H1 (cell line): ENCODE results near the gene BEND4. TPM values are rescaled to one million over a fixed set of nuclear protein-coding genes. Genes with fewer than 3 reads are reported as not detected.

ENCODE experiments used
- CTCF ChIA-PET: fragments of 300-600 bp; sonication (Branson Sonifier 250); formaldehyde crosslinking; loops from one replicate; lab custom pipeline; 2021; ENCODE audit not compliant: partially characterized antibody; lab: Charles Lee
- POLR2A ChIA-PET: fragments of 300-600 bp; sonication (Branson Sonifier 250); formaldehyde crosslinking; loops from one replicate; lab custom pipeline; 2021; ENCODE audit warnings: inconsistent platforms; ENCODE audit not compliant: partially characterized antibody; lab: Charles Lee
- DNase-seq, 2 experiments: peaks; one replicate each; pipeline versions ENCODE4 v3.0.0 to v3.0.0-alpha.2; 2010 to 2022; ENCODE audit warnings: low spot score in 2 of 2, low read depth in 1 of 2, mixed read lengths in 1 of 2
- FAIRE-seq: peaks from 2 replicates; lab custom pipeline; 2011; peaks lifted over from hg19 to GRCh38; lab: Jason Lieb, UNC
- H2AFZ ChIP-seq: 2 replicates; pipeline ENCODE4 v1.8.1; 2012; ENCODE audit warnings: low read length, inconsistent platforms
- H2AK5ac ChIP-seq: 2 replicates; pipeline ENCODE4 v1.6.1; 2013; ENCODE audit warnings: low read depth, low read length
- H2BK120ac ChIP-seq: replicated peaks from 2 replicates; pipeline ENCODE3; 2013; ENCODE audit warnings: low read depth, low read length, inconsistent platforms
- H2BK12ac ChIP-seq: 2 replicates; pipeline ENCODE4 v1.6.1; 2013; ENCODE audit warnings: low read depth, low read length
- H2BK15ac ChIP-seq: 2 replicates; pipeline ENCODE4 v1.6.1; 2013; ENCODE audit warnings: low read length
- H2BK20ac ChIP-seq: 2 replicates; pipeline ENCODE4 v1.6.1; 2013; ENCODE audit warnings: low read length
- H2BK5ac ChIP-seq: 2 replicates; pipeline ENCODE4 v1.6.1; 2013; ENCODE audit warnings: low read depth, low read length
- H3K14ac ChIP-seq: 2 replicates; pipeline ENCODE4 v1.6.1; 2013; ENCODE audit warnings: inconsistent platforms; ENCODE audit not compliant: insufficient read length
- H3K18ac ChIP-seq: 2 replicates; pipeline ENCODE4 v1.6.1; 2013; ENCODE audit warnings: low read length; ENCODE audit errors: extremely low read depth
- H3K23ac ChIP-seq: 2 replicates; pipeline ENCODE4 v1.6.1; 2013; ENCODE audit warnings: inconsistent platforms; ENCODE audit not compliant: insufficient read length
- H3K23me2 ChIP-seq: 2 replicates; pipeline ENCODE4 v1.6.1; 2013; ENCODE audit warnings: low read depth, low read length
- H3K27ac ChIP-seq: 2 replicates; pipeline ENCODE4 v1.6.1; 2011; ENCODE audit warnings: low read depth, low read length, inconsistent platforms
- H3K27me3 ChIP-seq, 4 experiments: replicated peaks in 1 of 4; 1 replicate in 1 of 4; 2 replicates in 3 of 4; pipeline versions ENCODE4 v1.6.1 to v1.8.1; 2011 to 2013; ENCODE audit warnings: low read length in 3 of 4, mild to moderate bottlenecking in 3 of 4, inconsistent platforms in 2 of 4, mixed read lengths in 2 of 4, moderate library complexity in 1 of 4; ENCODE audit not compliant: control insufficient read depth in 3 of 4, insufficient read depth in 3 of 4; ENCODE audit errors: extremely low read depth in 1 of 4
- H3K36me3 ChIP-seq, 4 experiments: 2 replicates each; pipeline versions ENCODE4 v1.6.1 to v1.8.1; 2011 to 2013; ENCODE audit warnings: mild to moderate bottlenecking in 4 of 4, low read length in 3 of 4, moderate library complexity in 2 of 4, control low read depth in 1 of 4, inconsistent platforms in 1 of 4; ENCODE audit not compliant: insufficient read depth in 4 of 4, control insufficient read depth in 2 of 4
- H3K4ac ChIP-seq: replicated peaks from 2 replicates; pipeline ENCODE3; 2013; ENCODE audit warnings: low read length, low read depth, mixed read lengths, inconsistent platforms; ENCODE audit not compliant: insufficient read length
- H3K4me1 ChIP-seq, 4 experiments: replicated peaks in 1 of 4; 1 replicate in 1 of 4; 2 replicates in 3 of 4; pipeline versions ENCODE4 v1.6.1 to v1.8.1; 2011 to 2013; ENCODE audit warnings: low read length in 3 of 4, inconsistent platforms in 2 of 4, mixed read lengths in 1 of 4; ENCODE audit not compliant: insufficient read depth in 4 of 4, control insufficient read depth in 3 of 4
- H3K4me2 ChIP-seq, 2 experiments: 2 replicates each; pipeline versions ENCODE4 v1.6.1 to v1.8.1; 2011 to 2013; ENCODE audit warnings: low read depth in 2 of 2, low read length in 2 of 2, control low read depth in 1 of 2, inconsistent platforms in 1 of 2, mild to moderate bottlenecking in 1 of 2; ENCODE audit not compliant: insufficient read depth in 1 of 2
- H3K4me3 ChIP-seq, 4 experiments: fragments of 200-600, 300-600 bp in 1 of 4; sonication (generic), shearing (Covaris generic), sonication (Bioruptor Twin) in 1 of 4; 2 replicates each; pipeline versions ENCODE4 v1.5.1 to v1.8.1; 2011 to 2016; ENCODE audit warnings: low read length in 4 of 4, low read depth in 3 of 4, control low read depth in 2 of 4, inconsistent platforms in 2 of 4, mild to moderate bottlenecking in 2 of 4, mixed read lengths in 1 of 4, moderate library complexity in 1 of 4; ENCODE audit not compliant: insufficient read depth in 2 of 4; ENCODE audit errors: extremely low read depth in 1 of 4
- H3K56ac ChIP-seq: replicated peaks from 2 replicates; pipeline ENCODE3; 2013; ENCODE audit warnings: low read depth, mild to moderate bottlenecking, mixed read lengths, low read length, inconsistent platforms; ENCODE audit not compliant: insufficient read length
- H3K79me1 ChIP-seq: 2 replicates; pipeline ENCODE4 v1.6.1; 2013; ENCODE audit warnings: low read depth, low read length, control low read depth
- H3K79me2 ChIP-seq, 2 experiments: 2 replicates each; pipeline versions ENCODE4 v1.6.1 to v1.8.1; 2012 to 2013; ENCODE audit warnings: low read length in 2 of 2, mild to moderate bottlenecking in 2 of 2, inconsistent platforms in 1 of 2; ENCODE audit not compliant: insufficient read depth in 2 of 2, control insufficient read depth in 1 of 2
- H3K9ac ChIP-seq, 4 experiments: replicated peaks in 1 of 4; 1 replicate in 1 of 4; 2 replicates in 3 of 4; pipeline versions ENCODE4 v1.6.1 to v1.8.1; 2011 to 2013; ENCODE audit warnings: low read depth in 3 of 4, low read length in 3 of 4, control low read depth in 2 of 4, mild to moderate bottlenecking in 2 of 4, moderate library complexity in 2 of 4, inconsistent platforms in 1 of 4; ENCODE audit errors: extremely low read depth in 1 of 4
- H3K9me3 ChIP-seq, 2 experiments: 2 replicates each; pipeline versions ENCODE4 v1.6.1 to v1.8.1; 2012 to 2013; ENCODE audit warnings: mild to moderate bottlenecking in 2 of 2, moderate library complexity in 2 of 2, control low read depth in 1 of 2, inconsistent platforms in 1 of 2, low read depth in 1 of 2, low read length in 1 of 2, mixed read lengths in 1 of 2; ENCODE audit not compliant: insufficient read depth in 2 of 2
- H4K20me1 ChIP-seq, 2 experiments: replicated peaks in 1 of 2; 2 replicates each; pipeline versions ENCODE3 to v1.8.1; 2011 to 2013; ENCODE audit warnings: inconsistent platforms in 2 of 2, low read length in 2 of 2, mild to moderate bottlenecking in 1 of 2; ENCODE audit not compliant: insufficient read depth in 2 of 2, control insufficient read depth in 1 of 2
- H4K5ac ChIP-seq: 2 replicates; pipeline ENCODE4 v1.6.1; 2013; ENCODE audit warnings: low read length, low read depth, mixed read lengths, inconsistent platforms; ENCODE audit not compliant: insufficient read length
- H4K8ac ChIP-seq: 2 replicates; pipeline ENCODE4 v1.8.0; 2013; ENCODE audit warnings: mild to moderate bottlenecking, moderate library complexity, low read length, inconsistent platforms; ENCODE audit not compliant: insufficient read depth; ENCODE audit errors: extremely low read depth
- H4K91ac ChIP-seq: replicated peaks from 2 replicates; pipeline ENCODE3; 2013; ENCODE audit warnings: low read length, mixed read lengths, inconsistent platforms; ENCODE audit not compliant: insufficient read length
- ASH2L ChIP-seq: fragments of 200-600, 300-600 bp; sonication (generic); IDR thresholded peaks from one replicate; pipeline ENCODE4 v1.7.1; 2017; ENCODE audit warnings: low read length
- JUND ChIP-seq: IDR thresholded peaks from 2 replicates; pipeline ENCODE4 v1.6.1; 2011; ENCODE audit warnings: mild to moderate bottlenecking, improper control_type of control experiment, low read length
- RFX5 ChIP-seq: IDR thresholded peaks from 2 replicates; pipeline ENCODE4 v1.6.1; 2011; ENCODE audit warnings: low read depth, low read length, improper control_type of control experiment, borderline replicate concordance
- RXRA ChIP-seq: IDR thresholded peaks from 2 replicates; pipeline ENCODE4 v1.6.1; 2011; ENCODE audit warnings: low read depth, mild to moderate bottlenecking, low read length, moderate library complexity; ENCODE audit not compliant: insufficient read depth
- SIX5 ChIP-seq: IDR thresholded peaks from 2 replicates; pipeline ENCODE4 v1.6.1; 2011; ENCODE audit warnings: mild to moderate bottlenecking, low read depth, low read length
- SP1 ChIP-seq: IDR thresholded peaks from 2 replicates; pipeline ENCODE4 v1.6.1; 2011; ENCODE audit warnings: low read depth, low read length
- SRF ChIP-seq: IDR thresholded peaks from 2 replicates; pipeline ENCODE4 v1.6.1; 2011; ENCODE audit warnings: mild to moderate bottlenecking, low read depth, low read length, moderate library complexity
- TEAD4 ChIP-seq: IDR thresholded peaks from 2 replicates; pipeline ENCODE4 v1.6.1; 2012; ENCODE audit warnings: low read depth, low read length, inconsistent platforms, mixed read lengths
- USF2 ChIP-seq: IDR thresholded peaks from 2 replicates; pipeline ENCODE4 v1.6.1; 2011; ENCODE audit warnings: low read length, improper control_type of control experiment
- YY1 ChIP-seq: IDR thresholded peaks from 2 replicates; pipeline ENCODE4 v1.6.1; 2011; ENCODE audit warnings: low read depth, mild to moderate bottlenecking, low read length
- WGBS, 2 experiments: shearing (Covaris generic) in 1 of 2; methylation state at CpG; one replicate each; pipeline versions ENCODE4 v1.1.6 to v1.1.7; 2013 to 2015; ENCODE audit warnings: low lambda C conversion rate in 2 of 2, mixed read lengths in 2 of 2, inconsistent platforms in 1 of 2, low coverage in 1 of 2, missing lambda C conversion rate in 1 of 2; ENCODE audit not compliant: insufficient replicate concordance in 2 of 2, insufficient coverage in 1 of 2, insufficient read length in 1 of 2; ENCODE audit errors: extremely low coverage in 1 of 2, missing lambda C conversion rate in 1 of 2; 5-methylcytosine and 5-hydroxymethylcytosine counted together
- polyA plus RNA-seq, 7 experiments: library from polyadenylated mRNA; depleted of rRNA in 3 of 7; stranded (reverse) in 5 of 7; unstranded in 2 of 7; fragments of >200 nt in 5 of 7; fragments of 200-250 nt in 2 of 7; gene quantifications; 1 replicate in 5 of 7; 2 replicates in 1 of 7; 4 replicates in 1 of 7; pipeline versions ENCODE4 v1.2.1 to v1.2.3, GENCODE V29; 2011 to 2013; ENCODE audit warnings: missing spikeins in 2 of 7, mixed read lengths in 2 of 7
- total RNA-seq: library from RNA; stranded (reverse); fragmentation: NEBNext Ultra II Directional; extraction: Animal tissue kit (Norgen Biotek cat#: 25700); gene quantifications from 2 replicates; pipeline ENCODE4 v1.2.1, GENCODE V29; 2021
- TF ChIP-seq, protein P1 (sequence below): IDR thresholded peaks from 2 replicates; pipeline ENCODE4 v1.6.1; 2012; ENCODE audit warnings: inconsistent platforms

BEND4 gene
- total and polyA plus RNA-seq, 2 of the 8 experiments (the other 6 are each of a cell fraction or from before 2014, with no cell fraction given): 12.2 to 45.4 TPM

DNA sequence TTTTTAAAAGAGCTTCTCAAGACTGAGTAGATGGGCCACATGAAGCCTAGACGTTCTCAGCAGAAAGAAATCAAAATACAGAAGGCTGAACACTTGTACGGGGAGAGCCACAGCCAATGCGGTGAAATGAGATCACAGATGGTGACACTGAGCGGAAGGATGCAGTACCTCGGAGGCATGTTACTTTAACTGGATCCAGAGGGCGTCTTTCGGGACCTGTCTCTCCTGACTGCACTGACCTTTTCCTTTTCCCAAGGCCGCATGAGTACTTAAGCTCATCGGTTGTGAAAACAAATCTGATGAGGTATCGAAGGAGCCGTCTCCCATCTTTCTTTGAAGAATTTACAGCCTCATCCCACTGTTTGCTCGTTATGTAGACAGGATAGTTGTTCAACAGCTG is 32.6 kb downstream of the BEND4 start:
- no peak overlapping the region for H2AFZ ChIP-seq
- no peak overlapping the region for H2BK5ac ChIP-seq
- H2BK12ac ChIP-seq: no peak overlapping the region
- no peak overlapping the region for H3K23ac ChIP-seq
- H3K9ac ChIP-seq: no peak overlapping the region
- no peak overlapping the region for H2BK15ac ChIP-seq
- H3K4ac ChIP-seq: no peak overlapping the region
- CTCF ChIA-PET: interaction anchor here (1.0 to 3.6 kb wide), 2 partner anchors 12 to 449 kb away, joined by 3 to 12 read pairs; no protein-coding TSS in a partner anchor
- H4K8ac ChIP-seq: no peak overlapping the region
- no peaks in the 10 kb centered on the region for H3K23me2 ChIP-seq
- no peak overlapping the region for H4K5ac ChIP-seq
- H4K20me1 ChIP-seq: peaks cover 0 to 5% of the 10 kb centered on the region in 2 experiments
- H3K79me1 ChIP-seq: no peaks in the 10 kb centered on the region
- H3K4me3 ChIP-seq: no peak overlapping the region
- H3K27ac ChIP-seq: no peak overlapping the region
- no peak overlapping the region for H3K14ac ChIP-seq
- peaks cover 5 to 43% (median 9%) of the 10 kb centered on the region in 4 experiments; a peak in 7 of 8 replicates for H3K36me3 ChIP-seq
- H3K56ac ChIP-seq: no peak overlapping the region
- H2BK120ac ChIP-seq: no peak overlapping the region
- H3K18ac ChIP-seq: no peak overlapping the region
- H3K9me3 ChIP-seq: no peaks in the 10 kb centered on the region
- no peak overlapping the region for H2BK20ac ChIP-seq
- no peak for TF ChIP-seq RXRA
- TF ChIP-seq RFX5: no peak
- TF ChIP-seq TEAD4: no peak
- no peak for TF ChIP-seq SRF
- TF ChIP-seq, protein P1, sequence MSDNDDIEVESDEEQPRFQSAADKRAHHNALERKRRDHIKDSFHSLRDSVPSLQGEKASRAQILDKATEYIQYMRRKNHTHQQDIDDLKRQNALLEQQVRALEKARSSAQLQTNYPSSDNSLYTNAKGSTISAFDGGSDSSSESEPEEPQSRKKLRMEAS: no peak
- no peak for TF ChIP-seq YY1
- no peak for TF ChIP-seq USF2
- no peak for TF ChIP-seq SP1
- no peak for TF ChIP-seq ASH2L
- no peak for TF ChIP-seq SIX5
- no peak for TF ChIP-seq JUND
- POLR2A ChIA-PET: interaction anchor here (1.0 kb wide), 1 partner anchor 9 kb away, joined by 4 read pairs; no protein-coding TSS in a partner anchor
- no peaks in the 10 kb centered on the region for H3K27me3 ChIP-seq
- WGBS, 2 experiments: 85% methylated on average over 12 of the region's 12 CpGs; no CpG with 5 or more reads in 1 of the 2 experiments
- DNase-seq: no peak
- H2AK5ac ChIP-seq: no peak overlapping the region; the same call in 1 of the 2 replicates
- H4K91ac ChIP-seq: no peak overlapping the region
- FAIRE-seq: no peak
- H3K4me1 ChIP-seq: peaks cover 0 to 7% (median 3%) of the 10 kb centered on the region in 4 experiments; a peak in 3 of 7 replicates
- no peaks in the 10 kb centered on the region for H3K79me2 ChIP-seq
- H3K4me2 ChIP-seq: no peak overlapping the region
